Measurements from ENCODE around the gene SH3RF2.
"Not testable (repeated sequence)": the region's sequence is repeated elsewhere in the genome, so short reads cannot be mapped to it uniquely, and the experiment has no call there.

The SH3RF2 gene

DNA sequence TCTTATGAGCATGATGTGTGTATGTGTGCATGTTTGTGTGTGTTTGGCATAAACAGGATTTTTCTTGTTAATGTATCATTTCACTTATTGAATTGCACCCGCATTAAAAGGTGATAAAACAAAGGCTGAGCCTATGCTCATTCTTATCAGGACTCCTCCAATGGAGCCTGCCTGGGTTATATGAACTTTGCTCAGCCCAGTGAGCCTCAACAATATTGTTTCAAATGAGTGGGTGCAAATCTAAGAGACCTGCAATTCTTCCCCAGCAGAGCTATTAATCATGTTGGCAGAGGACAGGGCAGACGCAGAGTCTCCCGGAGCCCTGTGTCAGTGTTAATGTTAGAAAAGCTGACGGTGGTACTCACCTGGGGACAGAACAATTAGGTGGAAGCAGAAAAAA lies 71.6 kb downstream of the SH3RF2 start:
- DNase-seq = no peak

DNA sequence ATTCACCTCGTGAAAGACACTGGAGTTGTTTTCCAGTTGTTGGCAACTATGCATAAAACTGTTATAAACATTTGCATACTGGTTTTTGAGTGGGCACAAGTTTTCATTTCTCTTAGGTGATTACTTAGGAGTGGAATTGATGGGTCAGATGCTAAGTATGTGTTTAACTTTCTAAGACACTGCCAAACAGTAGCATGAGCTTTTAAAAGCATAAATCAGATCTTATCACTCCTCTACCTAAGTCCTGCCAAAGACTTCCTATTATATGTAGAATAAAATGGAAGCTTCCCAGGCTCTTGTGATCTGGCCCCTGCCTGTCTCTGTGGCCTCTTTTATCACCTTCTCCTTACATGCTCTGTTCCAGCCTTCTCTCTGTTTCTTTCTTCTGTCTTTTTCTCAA lies 72.6 kb downstream of the SH3RF2 start:
- no peak for DNase-seq

DNA sequence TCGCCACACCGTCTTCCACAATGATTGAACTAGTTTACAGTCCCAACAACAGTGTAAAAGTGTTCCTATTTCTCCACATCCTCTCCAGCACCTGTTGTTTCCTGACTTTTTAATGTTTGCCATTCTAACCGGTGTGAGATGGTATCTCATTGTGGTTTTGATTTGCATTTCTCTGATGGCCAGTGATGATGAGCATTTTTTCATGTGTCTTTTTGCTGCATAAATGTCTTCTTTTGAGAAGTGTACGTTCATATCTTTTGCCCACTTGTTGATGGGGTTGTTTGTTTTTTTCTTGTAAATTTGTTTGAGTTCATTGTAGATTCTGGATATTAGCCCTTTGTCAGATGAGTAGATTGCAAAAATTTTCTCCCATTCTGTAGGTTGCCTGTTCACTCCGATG lies 74.1 kb downstream of the SH3RF2 start:
- not testable (repeated sequence) for DNase-seq

DNA sequence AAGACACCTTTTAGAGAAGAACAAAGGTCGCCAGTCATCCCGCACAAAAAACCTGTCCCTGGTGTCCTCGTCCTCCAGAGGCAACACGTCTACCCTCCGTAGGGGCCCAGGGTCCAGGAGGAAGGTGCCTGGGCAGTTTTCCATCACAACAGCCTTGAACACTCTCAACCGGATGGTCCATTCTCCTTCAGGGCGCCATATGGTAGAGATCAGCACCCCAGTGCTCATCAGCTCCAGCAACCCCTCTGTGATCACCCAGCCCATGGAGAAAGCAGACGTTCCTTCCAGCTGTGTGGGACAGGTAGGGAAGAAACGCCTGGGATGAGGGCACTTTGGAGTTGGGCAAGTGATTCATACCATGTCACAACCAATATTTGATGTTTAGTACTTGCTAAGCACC lies 77.4 kb downstream of the SH3RF2 start:
- DNase-seq = no peak

DNA sequence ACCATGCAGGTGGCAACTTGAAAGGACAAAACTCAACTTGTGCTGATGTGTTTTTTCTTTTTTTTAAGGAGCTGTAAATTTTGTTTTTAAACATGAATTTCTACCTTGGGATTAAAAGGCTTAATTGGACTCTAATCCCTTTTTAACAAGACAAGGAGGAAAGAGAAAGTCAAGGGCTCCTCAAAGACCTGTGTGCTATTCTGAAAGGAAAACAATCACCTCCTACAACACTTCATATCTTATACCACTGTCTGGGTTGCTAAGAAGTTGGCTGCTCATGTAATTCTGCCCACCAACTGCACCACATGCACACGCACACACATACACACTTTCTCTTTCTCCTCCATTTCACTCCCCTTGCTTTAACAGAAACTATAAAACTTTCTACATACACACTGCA lies 78.6 kb downstream of the SH3RF2 start:
- DNase-seq = no peak

DNA sequence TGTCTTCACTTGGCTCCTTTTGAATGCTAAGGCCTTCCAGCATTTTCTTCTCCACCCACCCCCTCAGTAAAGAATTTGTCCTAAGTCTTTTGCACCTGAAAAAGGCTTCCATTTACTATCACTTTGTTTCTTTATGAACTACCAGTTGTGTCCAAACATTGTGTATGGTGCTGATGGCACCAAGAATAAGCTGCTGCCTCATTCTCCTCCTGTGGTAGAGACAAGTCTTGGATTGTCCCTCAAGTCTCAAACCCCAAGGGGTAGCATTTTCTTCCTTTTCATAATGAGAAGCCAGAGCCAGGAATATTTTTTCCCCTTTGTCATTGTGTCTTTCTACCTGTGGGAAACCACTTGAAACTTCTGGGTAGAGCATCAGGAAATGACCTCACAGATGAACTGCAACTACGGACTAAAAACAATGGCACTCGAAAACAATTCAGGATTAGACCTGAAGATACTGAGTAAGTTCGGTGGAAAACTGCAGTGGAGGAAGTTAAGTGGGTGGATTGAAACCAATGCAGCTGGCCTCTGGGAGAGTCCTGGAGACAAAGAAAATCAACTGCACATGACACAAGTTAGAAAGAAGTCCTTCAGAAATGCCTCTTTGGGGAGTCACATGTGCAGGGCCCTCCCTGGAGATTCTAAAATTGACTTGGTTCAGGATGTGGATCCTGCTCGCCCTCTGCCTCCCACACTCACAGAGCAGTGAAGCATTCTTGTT lies 80.5 kb downstream of the SH3RF2 start:
- no peak for DNase-seq

DNA sequence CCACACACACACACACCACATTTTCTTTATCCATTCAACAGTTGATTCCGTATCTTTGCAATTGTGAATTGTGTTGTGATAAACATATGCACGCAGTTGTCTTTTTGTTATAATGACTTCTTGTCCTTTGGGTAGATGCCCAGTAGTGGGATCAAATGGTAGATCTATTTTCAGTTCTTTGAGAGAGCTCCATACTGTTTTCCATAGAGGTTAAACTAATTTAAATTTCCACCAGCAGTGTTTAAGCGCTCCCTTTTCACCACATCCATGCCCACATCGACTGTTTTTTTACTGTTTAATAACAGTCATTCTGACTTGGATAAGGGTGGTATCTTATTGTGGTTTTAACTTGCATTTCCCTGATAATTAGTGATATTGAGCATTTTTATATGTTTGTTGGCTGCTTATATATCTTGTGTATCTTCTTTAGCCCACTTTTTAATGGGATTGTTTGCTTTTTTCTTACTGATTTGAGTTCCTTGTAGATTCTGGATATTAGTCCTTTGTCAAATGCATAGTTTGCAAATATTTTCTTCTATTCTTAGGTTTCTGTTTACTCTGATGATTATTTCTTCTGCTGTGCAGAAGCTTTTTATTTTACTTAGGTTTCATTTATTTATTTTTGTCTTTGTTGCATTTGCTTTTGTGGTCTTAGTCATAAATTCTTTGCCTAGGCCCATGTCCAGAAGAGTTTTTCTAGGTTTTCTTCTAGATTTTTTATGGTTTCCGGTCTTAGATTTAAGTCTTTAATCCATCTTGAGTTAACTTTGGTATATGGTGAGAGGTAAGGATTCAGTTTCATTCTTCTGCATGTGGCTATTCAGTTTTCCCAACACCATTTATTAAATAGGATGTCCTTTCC lies 82.4 kb downstream of the SH3RF2 start:
- DNase-seq = no peak

DNA sequence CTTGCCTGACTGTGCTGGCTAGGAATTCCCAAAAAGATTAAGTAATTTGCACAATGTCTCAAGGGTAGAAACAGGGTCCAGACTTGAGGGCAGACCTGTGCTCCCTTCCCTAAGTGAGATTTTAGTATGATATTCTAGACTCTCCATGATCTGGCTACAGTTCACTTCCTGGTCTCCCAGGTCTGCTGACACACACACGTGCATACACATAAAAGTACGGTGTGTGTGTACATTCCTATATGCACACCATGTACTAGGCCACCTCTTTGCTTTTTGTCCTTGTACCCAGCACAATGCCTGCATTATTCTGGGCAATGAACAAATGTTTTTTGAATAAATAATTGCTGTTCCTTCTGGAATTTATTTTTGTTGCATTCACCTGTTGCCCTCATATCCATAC lies 83.7 kb downstream of the SH3RF2 start:
- no peak for DNase-seq

DNA sequence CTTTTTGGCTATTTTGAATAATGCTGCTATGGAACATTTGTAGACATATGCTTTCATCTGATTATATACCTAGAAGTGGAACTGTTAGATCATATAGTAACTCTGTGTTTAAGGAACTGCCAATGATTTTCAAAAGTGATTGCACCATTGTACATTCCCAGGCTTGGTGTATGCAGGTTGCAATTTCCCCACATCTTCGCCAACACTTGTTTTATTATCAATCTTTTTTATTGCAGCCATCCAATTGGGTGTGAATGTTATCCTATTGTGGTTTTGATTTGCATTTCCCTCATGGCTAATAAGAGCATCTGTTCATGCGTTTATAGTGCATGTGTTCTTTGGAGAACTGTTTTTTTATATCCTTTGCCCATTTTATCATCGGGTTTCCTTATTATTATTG lies 87.7 kb downstream of the SH3RF2 start:
- DNase-seq = no peak

DNA sequence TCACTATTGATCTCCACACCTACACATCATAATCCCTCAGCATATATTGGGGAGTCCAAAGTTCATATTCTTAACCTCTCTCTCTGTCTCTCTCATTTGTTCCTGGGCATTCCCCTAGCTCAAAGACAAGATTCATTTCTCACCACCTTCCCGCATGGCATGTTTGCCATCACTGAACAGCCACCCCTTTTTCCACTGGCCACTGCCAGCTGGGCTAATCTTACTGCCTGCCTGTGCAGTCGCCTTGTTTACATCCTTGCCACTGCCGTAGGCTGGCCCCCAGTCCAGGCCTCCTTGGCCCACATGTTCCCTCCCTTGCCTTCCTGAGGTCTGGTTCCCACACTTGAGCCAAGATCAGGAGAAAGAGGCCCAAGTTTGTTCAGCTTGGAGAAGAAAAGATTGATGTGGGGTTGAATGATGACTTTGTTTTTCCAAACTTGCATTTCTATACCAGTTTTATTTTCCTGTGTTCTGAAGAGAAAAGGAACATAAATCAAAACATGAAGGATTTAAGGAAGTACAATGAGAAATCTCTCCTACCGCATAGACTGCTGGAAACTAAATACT lies 88.8 kb downstream of the SH3RF2 start:
- DNase-seq = no peak

DNA sequence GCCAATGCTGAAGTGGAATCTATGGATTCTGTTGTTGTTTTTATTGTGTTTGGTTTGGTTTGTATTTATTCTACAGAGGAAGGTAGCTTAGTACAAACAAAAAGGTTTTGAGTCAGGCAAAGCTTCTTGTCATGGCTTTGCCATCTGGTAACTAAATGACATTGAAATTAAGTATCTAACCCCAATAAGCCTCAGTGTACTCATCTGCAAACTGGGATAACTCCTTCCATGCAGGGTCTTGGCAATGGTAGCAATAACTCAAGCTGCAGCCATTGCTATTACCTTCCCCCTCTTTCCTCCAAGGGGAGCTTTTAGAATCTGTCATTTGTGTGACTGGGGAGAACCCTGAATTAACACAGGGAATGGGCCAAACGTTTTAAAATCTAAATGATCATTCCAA lies 89.3 kb downstream of the SH3RF2 start:
- no peak for DNase-seq

DNA sequence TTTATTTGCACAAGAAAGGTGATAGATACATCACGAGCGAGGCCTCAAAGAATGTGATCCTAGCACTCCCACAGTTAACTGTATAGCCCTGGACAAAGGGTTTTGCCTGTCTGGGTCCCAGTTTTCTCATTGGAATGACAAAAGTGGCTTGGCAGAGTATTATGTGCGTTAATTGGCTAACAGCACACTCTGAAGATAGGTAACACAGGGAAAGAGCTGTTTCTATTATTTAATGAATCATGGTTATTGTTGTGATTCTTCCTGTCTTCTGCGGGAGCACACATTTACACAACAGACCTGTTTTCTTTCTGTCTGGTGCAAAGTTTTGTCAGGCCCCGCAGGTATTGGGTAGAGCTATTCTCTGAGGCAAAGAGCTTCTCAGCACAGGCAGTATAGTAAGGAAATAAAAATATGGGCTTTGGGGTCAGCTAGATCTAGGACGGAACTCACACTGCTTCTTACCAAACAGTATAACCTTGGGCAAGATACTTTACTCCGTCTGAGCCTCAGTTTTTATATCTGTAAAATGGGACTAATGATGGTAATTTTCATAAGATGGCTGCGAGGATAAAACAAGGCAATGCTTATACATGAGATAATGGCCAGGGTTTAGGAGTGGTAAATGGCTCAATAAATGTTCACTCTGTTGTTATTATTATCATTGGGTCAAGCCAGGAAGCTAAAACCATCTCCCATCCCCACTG lies 90.1 kb downstream of the SH3RF2 start:
- no peak for DNase-seq

DNA sequence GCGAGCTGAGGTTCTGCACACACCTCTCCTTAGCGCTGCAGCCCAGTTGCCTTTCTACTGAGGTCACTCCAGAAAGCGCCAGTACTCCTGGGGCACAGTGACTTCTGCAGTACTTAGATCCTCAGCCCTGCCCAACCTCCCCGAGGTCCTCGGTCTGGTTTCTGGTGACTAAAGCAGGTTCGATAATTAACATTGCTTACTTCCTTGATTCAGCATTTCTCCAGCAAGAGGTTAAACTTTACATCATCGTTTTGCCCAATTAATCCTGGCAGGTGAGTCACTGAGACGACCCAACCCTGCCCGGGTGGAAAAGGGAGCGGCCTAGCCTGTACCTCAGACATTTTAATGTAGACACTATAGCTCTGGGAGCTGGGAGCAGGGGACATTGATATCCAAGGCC lies 91.4 kb downstream of the SH3RF2 start:
- DNase-seq = no peak

DNA sequence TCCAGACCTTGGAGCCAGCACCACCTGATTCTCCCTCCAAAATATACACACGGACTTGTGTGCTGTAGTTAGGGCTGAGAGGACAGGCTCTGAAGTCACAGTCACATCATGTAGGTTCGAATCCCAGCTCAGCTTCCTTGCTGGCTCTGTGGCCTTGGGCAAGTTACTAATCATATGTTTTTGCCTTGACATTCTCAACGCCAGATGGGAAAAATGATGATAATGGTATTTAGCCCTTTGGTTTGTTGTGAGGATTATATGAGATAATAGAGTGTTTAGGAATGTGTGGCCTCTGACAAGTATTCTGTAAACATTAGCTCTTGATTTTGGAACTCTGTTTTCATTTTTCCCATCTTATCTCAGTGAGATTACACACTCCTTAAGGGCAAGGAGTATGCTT lies 96.5 kb downstream of the SH3RF2 start:
- no peak for DNase-seq

DNA sequence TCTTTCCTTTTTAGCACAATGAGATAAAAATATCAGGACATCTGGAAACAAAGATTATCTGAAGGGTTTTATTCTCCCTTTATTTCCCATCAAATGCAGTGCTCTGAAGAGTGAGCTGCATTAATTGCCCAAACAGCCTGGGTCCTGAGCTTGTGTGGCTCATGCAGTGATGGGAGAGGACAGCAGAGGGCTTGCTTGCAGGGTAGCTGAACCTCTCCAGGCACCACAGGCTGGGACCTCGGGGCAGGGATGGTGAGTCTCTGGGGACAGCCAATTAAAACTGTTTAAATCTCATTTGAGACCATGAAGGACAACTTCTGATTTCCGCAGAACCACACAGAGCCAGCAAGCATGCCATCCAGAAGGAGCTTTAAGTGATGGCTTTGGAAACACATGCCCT lies 97.7 kb downstream of the SH3RF2 start:
- no peak for DNase-seq

DNA sequence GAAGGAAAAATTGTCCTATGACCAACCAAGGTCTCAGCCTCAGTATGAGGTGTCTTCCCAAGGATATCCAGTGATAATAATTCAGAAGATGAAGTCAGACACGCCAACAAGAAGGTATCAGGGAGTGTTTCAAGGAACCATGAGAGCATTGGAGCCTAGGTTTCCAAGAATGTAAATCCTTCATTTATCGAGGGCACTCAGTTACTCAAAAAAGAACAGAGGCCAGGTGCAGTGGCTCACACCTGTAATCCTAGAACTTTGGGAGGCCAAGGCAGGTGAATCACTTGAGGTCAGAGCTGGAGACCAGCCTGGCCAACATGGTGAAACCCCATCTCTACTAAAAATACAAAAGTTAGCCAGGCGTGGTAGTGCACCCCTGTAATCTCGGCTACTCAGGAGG lies 98.2 kb downstream of the SH3RF2 start:
- no peak for DNase-seq

DNA sequence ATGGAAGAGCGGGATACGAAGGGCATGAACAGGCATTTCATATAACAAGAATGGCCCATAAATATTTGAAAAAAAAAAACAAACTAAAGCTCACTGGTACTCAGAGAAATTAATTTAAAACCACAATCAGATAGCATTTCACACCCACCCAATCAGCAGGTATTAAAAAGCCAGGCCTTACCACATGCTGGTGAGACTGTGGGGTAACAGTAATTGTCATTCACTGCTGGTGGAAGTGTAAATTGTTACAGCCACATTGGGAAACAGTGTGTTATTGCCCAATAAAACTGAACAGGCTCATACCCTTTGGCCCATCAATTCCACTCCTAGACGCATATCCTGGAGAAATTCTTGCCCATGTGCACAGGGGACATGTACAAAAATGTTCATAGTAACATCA lies 103.0 kb downstream of the SH3RF2 start:
- no peak for DNase-seq

DNA sequence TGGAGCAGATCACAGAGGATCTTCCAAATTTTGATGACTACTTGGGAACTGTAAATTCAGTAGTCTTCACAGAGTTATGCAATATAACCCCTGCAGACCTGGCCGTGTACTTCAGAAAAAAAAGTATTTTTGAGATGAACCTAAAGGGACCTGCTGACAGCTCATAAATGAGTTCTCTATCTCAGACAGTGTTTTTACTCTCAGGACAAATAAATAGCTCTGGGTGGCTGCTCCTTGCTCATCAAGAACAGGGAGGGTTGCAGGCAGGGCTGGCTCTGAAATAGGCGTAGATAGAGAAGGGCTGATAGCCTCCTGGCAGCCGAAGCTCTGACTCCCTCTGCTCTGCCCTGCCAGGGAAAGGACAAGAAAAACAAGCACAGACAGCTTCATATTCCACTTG lies 104.1 kb downstream of the SH3RF2 start:
- no peak for DNase-seq

DNA sequence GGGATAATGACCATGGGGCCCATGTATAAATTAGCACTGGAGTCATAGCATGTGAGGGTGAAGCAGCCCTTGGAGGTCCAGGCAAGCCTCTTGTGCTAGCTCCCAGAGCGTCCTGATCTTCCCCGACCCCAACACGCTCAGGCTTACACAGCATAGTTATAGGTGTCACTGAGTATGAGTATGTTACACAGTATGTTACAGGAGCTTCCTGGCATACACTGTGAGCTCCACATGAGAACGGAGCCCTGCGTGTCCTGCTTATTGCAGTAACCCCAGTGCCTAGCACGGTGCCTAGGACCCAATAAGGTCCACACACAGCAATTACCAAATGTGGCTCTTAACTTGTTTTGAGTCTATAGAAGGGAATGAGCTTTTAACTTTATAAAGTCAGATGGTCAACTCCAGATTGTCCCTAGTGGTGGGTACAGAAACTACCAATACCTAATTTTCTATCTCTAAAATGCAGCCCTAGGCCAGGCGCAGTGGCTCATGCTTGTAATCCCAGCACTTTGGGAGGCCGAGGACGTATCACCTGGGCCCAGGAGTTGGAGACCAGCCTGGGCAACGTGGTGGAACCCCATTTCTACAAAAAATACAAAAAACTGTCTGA lies 104.9 kb downstream of the SH3RF2 start:
- DNase-seq = no peak

DNA sequence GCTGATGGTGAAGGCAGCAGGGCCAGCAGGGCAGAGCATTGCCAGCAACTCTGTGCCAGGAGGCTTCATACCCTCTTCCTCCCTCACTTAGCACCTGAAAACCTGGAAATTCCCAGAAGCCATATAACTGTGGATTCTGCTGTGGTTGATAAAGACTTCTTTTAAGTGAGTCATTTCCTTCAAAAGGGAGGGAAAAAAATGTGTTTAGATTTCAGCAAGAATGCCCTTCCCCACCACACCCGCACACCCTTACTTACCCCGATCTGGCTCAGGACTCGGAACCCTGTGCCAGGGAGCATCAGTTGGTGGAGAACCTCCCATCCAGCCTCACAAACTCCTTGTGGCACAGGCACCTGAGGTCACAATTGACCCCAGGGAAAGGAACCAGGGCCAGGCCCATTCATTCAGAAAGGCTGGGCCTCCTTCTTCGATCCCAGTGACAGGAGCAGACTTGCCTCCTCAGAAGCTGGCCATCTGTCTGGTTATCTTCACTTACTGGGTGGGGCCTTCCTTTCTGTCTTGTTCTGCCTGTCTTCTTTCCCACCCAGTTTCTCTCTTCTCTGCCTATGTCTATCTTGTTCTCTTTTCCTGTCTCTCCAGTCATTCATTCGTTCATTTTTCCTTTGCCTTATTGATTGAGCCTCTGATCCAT lies 106.4 kb downstream of the SH3RF2 start:
- no peak for DNase-seq

DNA sequence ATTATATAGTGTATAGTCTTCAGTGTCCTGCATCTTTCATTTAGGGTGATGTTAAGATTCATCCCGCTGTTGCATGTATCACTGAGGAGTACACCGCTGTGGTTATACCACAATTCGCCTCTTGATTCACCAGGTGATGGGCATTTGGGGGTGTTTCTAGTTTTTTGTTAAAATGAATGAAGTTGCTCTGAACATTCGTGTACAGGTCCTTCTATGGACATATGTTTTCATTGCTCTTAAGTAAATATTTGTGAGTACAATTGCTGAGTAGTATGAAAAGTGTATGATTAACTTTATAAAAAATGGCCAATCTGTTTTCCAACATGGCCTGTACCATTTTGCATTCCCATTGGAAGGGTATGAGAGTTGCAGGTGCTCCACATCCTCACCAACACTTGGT lies 107.3 kb downstream of the SH3RF2 start:
- DNase-seq = no peak

DNA sequence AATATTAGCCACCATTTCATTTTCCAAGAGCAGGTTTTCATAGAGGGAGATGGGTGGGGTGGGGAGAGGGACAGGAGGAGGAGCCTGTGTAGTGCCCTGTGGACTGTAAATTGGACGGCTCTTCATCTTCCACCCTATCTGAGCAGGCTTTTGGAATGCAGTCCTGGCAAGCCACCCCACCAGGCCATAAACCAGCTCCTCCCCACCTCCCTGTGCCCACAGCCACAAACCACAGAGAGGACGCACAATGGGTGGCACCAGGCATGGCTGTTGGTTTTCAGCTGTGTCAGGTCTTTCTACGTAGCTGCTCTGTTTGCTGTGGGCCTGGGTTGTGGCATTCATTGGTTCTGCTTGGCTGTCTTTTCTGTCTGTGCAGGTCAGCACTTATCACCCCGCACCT lies 111.0 kb downstream of the SH3RF2 start:
- DNase-seq = no peak
